ENCODE measurements around the gene RPH3AL.
"Not testable (repeated sequence)": the region's sequence is repeated elsewhere in the genome, so short reads cannot be mapped to it uniquely, and the experiment has no call there.

RPH3AL gene

GRCh38 chr17:202501-202951, 150.1 kb downstream of the RPH3AL start:
- no peak for DNase-seq (ENCODE audit: low read depth)

DNA sequence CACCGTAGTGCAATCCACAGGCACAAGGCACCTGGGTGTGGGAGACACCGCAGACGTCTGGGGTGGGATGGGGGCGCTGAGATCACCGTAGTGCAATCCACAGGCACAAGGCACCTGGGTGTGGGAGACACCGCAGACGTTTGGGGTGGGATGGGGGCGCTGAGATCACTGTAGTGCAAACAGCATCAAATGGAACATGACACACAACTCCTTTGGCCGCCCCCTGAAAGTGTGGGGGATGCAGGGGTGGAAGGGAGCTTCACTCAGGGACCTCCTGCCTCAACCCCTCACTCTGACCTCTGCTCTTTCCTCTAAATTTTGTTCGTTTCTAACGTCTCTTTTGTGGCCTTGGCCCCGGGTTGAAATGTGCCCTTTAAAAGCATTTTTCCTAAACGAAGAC, 150.9 kb downstream of the RPH3AL start:
- not testable (repeated sequence) for DNase-seq (ENCODE audit: low read depth)

DNA sequence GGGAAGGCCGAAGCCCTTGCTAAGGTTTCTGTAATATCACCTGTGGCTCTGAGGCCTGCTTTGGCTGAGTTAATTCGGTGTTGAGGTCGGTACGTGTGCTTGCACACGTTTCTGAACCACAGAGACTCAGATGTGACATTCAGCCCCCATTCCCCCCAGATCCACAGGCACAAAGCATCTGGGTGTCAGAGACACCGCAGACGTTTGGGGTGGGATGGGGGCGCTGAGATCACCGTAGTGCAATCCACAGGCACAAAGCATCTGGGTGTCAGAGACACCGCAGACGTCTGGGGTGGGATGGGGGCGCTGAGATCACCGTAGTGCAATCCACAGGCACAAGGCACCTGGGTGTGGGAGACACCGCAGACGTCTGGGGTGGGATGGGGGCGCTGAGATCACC, 151.3 kb downstream of the RPH3AL start:
- DNase-seq (ENCODE audit: low read depth), result not testable (repeated sequence)

- DNase-seq (ENCODE audit: low read depth), result no peak
Observed at GRCh38 chr17:200586-200985, 152.0 kb downstream of the RPH3AL start.

DNA sequence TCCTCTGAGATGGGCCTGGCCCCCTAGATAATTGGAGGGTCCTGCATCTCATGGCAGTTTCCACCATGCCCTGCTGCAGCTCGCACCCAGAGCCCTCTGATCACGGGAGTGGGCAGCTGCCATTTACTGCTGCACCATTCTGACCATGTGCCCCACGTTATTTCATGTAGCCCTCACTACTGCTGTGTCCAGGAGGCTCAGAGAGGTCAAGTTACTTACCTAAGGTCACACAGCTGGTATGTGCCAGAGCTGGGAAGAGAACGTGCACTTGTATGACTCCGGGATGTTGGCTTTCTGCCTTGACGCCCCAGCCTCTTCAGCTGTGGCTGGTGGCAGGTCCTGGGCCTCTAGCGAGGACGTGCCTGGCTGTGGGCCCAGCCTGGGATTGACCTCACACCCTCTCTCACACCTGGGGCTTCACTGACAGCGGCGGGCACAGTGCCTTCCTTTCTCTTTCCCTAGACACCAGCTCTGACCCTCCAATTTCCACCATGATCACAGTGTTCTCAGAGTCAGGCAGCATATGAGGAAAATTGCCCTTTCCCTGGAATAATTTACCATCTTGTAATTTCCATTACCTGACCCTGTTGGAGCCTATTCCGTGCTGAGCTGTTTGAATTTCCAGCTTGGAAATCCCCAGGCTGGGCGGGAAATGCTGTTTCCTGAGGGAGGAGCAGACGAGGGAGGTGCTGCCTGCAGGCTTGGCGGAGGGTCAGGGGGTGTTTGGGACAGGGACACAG, 152.6 kb downstream of the RPH3AL start:
- DNase-seq (ENCODE audit: low read depth), result no peak

DNA sequence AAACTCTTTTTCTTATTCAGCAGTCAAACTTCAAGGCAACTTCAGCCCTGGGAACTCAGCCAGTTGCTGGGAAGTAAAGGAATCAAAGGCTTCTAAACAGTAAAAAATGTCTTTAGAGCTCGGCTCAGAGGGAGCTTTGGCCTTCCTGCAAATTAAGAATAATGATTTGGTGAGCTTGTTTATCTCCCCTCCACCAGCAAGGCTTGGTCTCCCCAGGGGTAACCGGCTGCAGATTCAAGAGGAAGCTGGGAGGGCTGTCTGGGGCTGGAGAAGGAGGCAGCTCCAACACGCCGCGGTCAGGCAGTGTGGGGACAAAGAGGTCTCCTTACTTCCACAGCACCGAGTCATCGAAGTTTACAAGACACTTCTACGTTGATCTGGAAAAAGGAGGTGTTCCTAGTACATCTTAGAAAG, 153.4 kb downstream of the RPH3AL start:
- DNase-seq (ENCODE audit: low read depth), result peak; percentile 21

GRCh38 chr17:198225-198624, 154.4 kb downstream of the RPH3AL start:
- DNase-seq (ENCODE audit: low read depth), result not testable (repeated sequence)

GRCh38 chr17:197352-197751, 155.3 kb downstream of the RPH3AL start:
- DNase-seq (ENCODE audit: low read depth), result no peak

GRCh38 chr17:194828-195602, 157.6 kb downstream of the RPH3AL start:
- DNase-seq (ENCODE audit: low read depth), result no peak

DNA sequence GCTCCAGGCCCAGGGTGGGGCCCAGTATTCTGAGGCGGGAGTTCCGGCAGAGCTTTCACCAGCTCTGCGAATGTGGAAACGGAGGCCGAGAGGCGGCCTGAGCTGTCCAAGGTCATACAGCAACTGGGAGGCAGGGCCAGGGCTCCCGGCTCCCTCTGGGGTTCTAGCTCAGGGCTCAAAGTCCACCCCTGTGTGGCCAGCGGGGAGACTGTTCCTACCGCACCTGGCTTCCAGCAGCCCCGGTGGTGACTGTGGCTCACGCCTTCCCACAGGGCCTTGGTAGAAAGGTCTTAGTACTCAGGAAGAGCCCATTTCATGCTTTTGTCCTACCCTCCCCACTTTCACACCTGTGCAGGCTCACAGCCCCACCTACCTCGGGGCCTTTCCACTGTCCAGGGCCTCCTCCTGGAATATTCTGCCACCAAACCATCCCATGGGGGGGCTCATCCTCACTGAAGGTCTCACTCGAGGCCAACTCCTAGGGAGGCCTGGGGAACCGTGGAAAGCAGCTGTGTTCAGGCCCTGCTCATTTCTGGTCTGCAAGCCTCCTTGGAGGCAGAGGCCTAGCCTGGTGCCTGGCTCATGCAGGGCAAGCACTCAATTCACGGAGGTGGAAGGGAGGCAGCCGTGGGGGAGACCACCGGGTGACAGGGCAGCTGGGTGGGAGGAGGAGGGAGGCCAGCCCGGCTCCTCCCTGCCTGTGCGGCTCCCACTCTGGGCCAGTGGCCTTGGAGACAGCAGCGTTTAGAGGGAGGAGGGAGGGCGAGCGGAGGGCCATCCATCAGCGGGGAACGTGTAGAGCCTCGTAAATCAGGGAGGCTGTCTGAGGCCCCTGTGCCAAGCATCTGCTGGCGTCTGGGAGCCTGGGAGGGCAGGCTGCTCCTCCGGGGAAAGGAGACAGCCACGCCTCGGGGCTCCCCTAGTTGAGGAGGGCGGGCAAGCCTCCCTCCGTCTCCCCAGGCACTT, 158.5 kb downstream of the RPH3AL start:
- DNase-seq (ENCODE audit: low read depth), result no peak

GRCh38 chr17:193426-193810, 159.2 kb downstream of the RPH3AL start:
- no peak for DNase-seq (ENCODE audit: low read depth)

DNA sequence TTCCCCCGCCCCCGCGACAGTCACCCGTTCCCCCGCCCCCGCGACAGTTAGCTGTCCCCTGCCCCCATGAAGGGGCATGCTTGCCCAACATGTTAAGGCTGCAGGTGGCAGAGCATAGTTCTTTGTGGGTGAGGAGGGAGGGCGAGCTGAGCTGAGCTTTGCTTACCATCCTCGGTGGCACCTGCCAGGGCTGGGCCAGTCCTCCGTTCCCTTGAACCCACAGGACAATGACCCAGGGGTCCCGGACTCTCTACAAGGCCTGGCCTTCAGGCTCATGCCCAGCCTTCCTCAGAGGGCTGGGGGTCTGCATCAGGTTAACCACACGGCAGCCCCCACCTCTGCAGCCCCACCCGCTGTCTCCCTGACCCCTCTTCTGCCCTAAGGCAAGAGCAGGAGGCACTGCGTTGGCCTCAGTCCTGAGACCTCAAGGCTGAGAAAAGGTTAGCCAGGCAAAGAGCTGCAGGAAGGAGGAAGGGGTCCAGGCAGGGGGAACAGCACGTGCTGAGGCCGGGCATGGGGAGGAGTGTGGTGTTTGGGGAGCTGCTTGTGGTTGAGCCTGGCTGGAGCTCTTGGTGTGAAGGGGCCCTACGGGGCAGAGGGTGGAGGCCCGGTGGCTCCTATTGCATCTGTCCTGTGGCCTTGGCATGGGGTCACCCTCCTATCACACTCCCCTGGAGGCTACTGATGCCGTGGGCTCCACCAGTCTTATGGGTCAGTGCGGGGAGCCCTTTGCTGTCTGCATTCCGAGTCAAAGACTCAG, 159.8 kb downstream of the RPH3AL start:
- DNase-seq (ENCODE audit: low read depth), result no peak

GRCh38 chr17:189444-189843, 163.2 kb downstream of the RPH3AL start:
- DNase-seq (ENCODE audit: low read depth), result no peak

DNA sequence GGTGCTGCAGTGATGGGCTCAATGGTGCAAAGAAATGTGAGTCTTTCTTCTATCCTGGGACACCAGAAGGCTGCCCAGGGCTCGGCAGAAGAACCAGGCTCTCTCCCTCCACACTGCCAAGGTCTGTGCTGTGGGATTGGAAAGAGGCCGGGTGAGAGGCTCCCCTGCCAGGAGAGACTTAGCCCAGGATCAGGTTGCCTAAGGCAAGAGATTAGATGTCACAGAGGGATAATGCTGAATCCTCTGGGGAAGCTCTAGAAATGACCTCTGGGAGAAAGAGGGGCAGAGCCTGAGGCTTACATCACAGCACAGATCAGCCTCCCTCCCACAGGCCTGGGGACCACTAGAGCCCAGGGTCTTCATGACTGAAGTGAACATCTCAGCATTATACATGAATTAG, 165.5 kb downstream of the RPH3AL start:
- DNase-seq (ENCODE audit: low read depth), result no peak

GRCh38 chr17:185445-186138, 167.0 kb downstream of the RPH3AL start:
- no peak for DNase-seq (ENCODE audit: low read depth)

DNA sequence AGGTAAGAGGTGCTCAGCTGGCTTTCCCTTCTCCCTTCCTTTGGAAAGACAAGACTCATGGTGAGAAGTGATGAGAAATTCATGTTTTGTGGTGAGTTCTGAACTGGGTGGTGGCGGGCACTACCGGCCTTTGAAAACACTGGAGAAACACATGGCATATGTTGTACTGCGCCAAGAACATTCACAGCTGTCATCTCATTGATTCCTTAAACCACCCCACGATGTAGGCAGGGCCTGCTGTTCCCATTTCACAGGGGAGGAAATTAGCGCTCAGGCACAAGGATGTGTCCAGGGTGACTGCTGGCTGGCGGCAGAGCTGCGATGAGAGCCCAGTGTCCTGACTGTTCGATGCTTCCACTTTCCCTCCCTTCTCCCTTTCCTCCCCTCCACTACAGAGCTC, 169.6 kb downstream of the RPH3AL start:
- DNase-seq (ENCODE audit: low read depth), result no peak

DNA sequence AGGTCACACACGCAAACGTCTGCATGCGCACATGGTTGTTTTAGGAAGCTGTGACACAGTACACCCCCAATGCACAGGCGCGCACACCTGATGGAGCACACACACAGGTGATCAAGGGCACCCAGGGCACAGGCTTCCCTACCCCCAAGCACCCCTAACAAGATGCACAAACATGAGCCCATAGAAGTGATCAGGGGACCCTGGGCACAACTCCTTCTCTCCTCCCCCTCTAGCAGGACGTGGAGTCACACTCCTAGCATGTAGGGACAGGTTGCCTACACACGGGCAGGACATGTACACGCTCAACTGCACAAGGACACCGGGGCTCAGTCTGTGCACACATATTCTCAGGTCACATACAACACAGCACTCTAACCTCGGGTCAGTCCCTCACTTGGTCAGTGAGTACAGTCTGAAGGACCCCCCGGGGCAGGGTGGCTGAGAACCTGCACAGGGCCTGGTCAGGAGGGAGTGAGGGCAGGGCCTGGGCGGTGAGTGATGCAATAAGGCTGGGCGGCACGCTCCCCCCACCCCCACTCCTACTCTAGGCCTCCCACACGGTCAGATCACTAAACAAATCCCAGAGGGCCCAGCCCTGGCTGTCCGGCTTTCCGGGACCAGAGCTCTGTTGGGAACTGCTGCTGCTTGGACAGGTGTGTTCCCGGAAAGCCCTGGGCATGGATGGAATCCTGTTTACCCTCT, 170.4 kb downstream of the RPH3AL start:
- DNase-seq (ENCODE audit: low read depth), result no peak

DNA sequence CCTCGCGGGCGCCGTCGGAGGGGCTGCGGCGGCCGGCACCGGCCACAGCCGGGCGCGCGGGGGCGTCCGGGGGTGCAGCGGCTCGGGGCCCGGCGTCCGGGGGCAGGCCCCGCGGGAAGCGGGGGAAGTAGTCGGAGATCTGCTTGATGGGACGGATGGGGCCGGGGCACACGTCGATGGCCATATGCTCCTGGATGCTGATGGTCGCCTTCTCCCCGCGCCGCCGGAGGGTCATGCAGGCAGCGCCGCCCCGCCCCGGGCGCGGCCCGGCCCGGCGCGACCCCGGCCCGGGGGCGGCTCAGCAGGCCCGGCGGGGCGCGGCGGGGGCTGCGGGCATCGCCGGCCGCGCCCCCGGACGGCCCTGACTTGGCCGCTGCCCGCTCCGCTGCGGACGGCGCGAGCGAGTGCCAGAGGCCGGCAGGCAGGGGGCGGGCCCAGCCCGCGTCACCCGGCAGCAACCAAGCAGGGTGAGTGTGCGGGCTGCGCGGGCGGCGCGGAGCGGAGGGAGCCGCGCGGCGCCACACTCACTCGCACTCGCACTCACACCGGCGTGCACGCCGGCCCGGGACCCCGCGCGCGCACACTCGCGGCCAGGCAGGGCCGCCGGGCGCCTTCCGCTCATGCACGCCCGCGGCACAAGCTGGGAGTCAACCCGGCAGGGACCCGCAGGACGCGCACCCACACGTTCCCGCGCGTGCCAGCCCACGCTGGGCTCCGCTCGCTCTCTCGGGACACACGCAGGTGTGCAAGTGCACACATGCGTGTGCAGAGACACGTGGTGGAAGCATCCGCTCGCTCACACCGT, 171.2 kb downstream of the RPH3AL start, which contains the start of gene DOC2B:
Gene DOC2B (minus strand): TSS at position 406 of the 805 bp plus-strand sequence. CDS start 171 bp downstream, at position 235.
- peak; percentile 42 for DNase-seq (ENCODE audit: low read depth)

Data from EH (cell line).